Adrenal gland (tissue), 12 donors: ENCODE results near the gene HSF2BP. TPM values are rescaled to one million over a fixed set of nuclear protein-coding genes. Genes with fewer than 3 reads are reported as not detected.

Experiments
- DNase-seq, 7 donors: peaks; one replicate each; pipeline ENCODE4 v3.0.0-alpha.2; 2019 to 2020
- H3K27ac ChIP-seq, 5 donors: fragments of 200-600 bp; sonication (generic) in 4 of 5; 1 replicate in 3 of 5; 2 replicates in 2 of 5; pipeline versions ENCODE4 v1.5.1 to v1.8.0; 2016 to 2020; ENCODE audit warnings: mild to moderate bottlenecking in 1 of 5
- H3K27me3 ChIP-seq: fragments of 200-600 bp; 2 replicates; pipeline ENCODE4 v1.8.0; 2021
- H3K36me3 ChIP-seq, 2 donors: fragments of 200-600 bp; replicated peaks in 1 of 2; 1 replicate in 1 of 2; 2 replicates in 1 of 2; pipeline versions ENCODE4 v1.5.1 to v1.8.0; 2018 to 2022
- H3K4me1 ChIP-seq, 2 donors: fragments of 200-600 bp; replicated peaks in 1 of 2; 1 replicate in 1 of 2; 2 replicates in 1 of 2; pipeline versions ENCODE4 v1.5.1 to v1.8.0; 2018 to 2021
- H3K4me3 ChIP-seq, 4 donors: fragments of 200-600 bp; sonication (generic) in 3 of 4; one replicate each; pipeline ENCODE4 v1.5.1; 2016 to 2018
- H3K9me3 ChIP-seq, 3 donors: fragments of 200-600 bp; sonication (generic) in 1 of 3; replicated peaks in 1 of 3; 1 replicate in 2 of 3; 2 replicates in 1 of 3; pipeline versions ENCODE4 v1.5.1 to v1.8.0; 2016 to 2021
- POLR2A ChIP-seq, 2 donors: fragments of 450-650 bp; IDR thresholded peaks; one replicate each; pipeline ENCODE4 v1.6.1; 2017; ENCODE audit warnings: antibody characterized with exemption in 2 of 2, mild to moderate bottlenecking in 2 of 2, moderate library complexity in 1 of 2
- WGBS, 4 donors: extraction: QIAGEN DNeasy Blood & Tissue Kit in 2 of 4; methylation state at CpG; one replicate each; pipeline versions ENCODE4 v1.1.5 to v1.1.7; 2013 to 2017; 5-methylcytosine and 5-hydroxymethylcytosine counted together
- intact Hi-C, 2 donors: fragments of 100-400 bp; cut with DNase I; formaldehyde crosslinking; loops; one replicate each; pipeline versions ENCODE4 v1.14.1 to v1.15.0; 2022 to 2023
- polyA plus RNA-seq, 3 donors: library from polyadenylated mRNA; stranded (reverse); fragments of 200-250 nt in 2 of 3; fragments of 350-450 nt in 1 of 3; fragmentation: Illumina TruSeq in 1 of 3; extraction: RNeasy Lipid Tissue Mini Kit (QIAGEN cat#74804) in 1 of 3; gene quantifications; one replicate each; pipeline ENCODE4 v1.2.3, GENCODE V29; 2013 to 2014
- total RNA-seq, 9 donors: library from RNA; depleted of rRNA in 4 of 9; stranded (reverse); fragments of >200 nt in 4 of 9; fragments of 120-200 nt in 1 of 9; fragmentation: NEBNext Ultra II Directional in 1 of 9; extraction: Animal tissue kit (Norgen Biotek cat#: 25700) in 1 of 9; gene quantifications; one replicate each; pipeline versions ENCODE4 v1.1.0 to v1.2.4, GENCODE V29; 2013 to 2023
- TF ChIP-seq, protein P1 (sequence below), 6 experiments: fragments of 450-650 bp in 4 of 6; fragments of 200-600 bp in 2 of 6; sonication (generic) in 1 of 6; IDR thresholded peaks; 1 replicate in 5 of 6; 2 replicates in 1 of 6; pipeline versions ENCODE4 v1.5.1 to v1.8.0; 2016 to 2021; ENCODE audit warnings: antibody characterized with exemption in 6 of 6, mild to moderate bottlenecking in 2 of 6, moderate library complexity in 1 of 6
- donor health status: healthy with polysubstance abuse.
- donor health status: Bipolar disorder and iron deficiency.
- donor health status: DM: yes; HTN: yes; CAD: no.
- donor health status: DM: no; HTN: no; CAD: no.
- donor health status: DM: no; HTN: no; CAD: no.
- donor health status: DM: yes; HTN: yes; CAD: no.

The HSF2BP gene
- total and polyA plus RNA-seq, 12 donors, result 0.23 to 1.5 (median 0.42) TPM; not detected in 2

- Histone ChIP-seq H3K27ac (no peak overlapping the region), H3K27me3 (no peaks in the 10 kb centered on the region), H3K9me3 (no peaks in the 10 kb centered on the region), H3K4me1 (no peaks in the 10 kb centered on the region), H3K36me3 (peaks cover 0 to 83% of the 10 kb centered on the region in 2 donors), H3K4me3 (no peak overlapping the region)
- no peak for TF ChIP-seq POLR2A (IDR thresholded peaks at IDR 0.05)
- TF ChIP-seq, protein P1, sequence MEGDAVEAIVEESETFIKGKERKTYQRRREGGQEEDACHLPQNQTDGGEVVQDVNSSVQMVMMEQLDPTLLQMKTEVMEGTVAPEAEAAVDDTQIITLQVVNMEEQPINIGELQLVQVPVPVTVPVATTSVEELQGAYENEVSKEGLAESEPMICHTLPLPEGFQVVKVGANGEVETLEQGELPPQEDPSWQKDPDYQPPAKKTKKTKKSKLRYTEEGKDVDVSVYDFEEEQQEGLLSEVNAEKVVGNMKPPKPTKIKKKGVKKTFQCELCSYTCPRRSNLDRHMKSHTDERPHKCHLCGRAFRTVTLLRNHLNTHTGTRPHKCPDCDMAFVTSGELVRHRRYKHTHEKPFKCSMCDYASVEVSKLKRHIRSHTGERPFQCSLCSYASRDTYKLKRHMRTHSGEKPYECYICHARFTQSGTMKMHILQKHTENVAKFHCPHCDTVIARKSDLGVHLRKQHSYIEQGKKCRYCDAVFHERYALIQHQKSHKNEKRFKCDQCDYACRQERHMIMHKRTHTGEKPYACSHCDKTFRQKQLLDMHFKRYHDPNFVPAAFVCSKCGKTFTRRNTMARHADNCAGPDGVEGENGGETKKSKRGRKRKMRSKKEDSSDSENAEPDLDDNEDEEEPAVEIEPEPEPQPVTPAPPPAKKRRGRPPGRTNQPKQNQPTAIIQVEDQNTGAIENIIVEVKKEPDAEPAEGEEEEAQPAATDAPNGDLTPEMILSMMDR (IDR thresholded peaks at IDR 0.05), result no peak
- 90 to 92% (median 91%) methylated on average over 15 to 32 of the region's 32 CpGs for WGBS, 4 donors
- DNase-seq, result no peak
- intact Hi-C loops, result no loop called here
Observed at GRCh38 chr21:43689556-43690337, 30.5 kb upstream of the HSF2BP start.

- WGBS, 4 donors, result 97 to 100% (median 98%) methylated on average over 2 to 12 of the region's 12 CpGs
- no peaks in the 10 kb centered on the region for H3K9me3 ChIP-seq
- no peaks in the 10 kb centered on the region for H3K27me3 ChIP-seq
- no peak for DNase-seq
- H3K4me1 ChIP-seq, result no peaks in the 10 kb centered on the region
- H3K4me3 ChIP-seq, result no peak overlapping the region
- intact Hi-C loops, result no loop called here
- peaks cover 0 to 84% of the 10 kb centered on the region in 2 donors for H3K36me3 ChIP-seq
- TF ChIP-seq, protein P1 (IDR thresholded peaks at IDR 0.05), result no peak
- TF ChIP-seq POLR2A (IDR thresholded peaks at IDR 0.05), result no peak
- no peak overlapping the region for H3K27ac ChIP-seq
Observed at GRCh38 chr21:43688906-43689305, 29.6 kb upstream of the HSF2BP start.

- DNase-seq, result no peak
Observed at GRCh38 chr21:43687566-43688399, 28.5 kb upstream of the HSF2BP start.

More at GRCh38 chr21:43687566-43688399, 28.5 kb upstream of the HSF2BP start:
- intact Hi-C loops, result no loop called here
- TF ChIP-seq, protein P1 (IDR thresholded peaks at IDR 0.05), result no peak
- TF ChIP-seq POLR2A (IDR thresholded peaks at IDR 0.05), result no peak
- 87 to 94% (median 89%) methylated on average over 21 to 27 of the region's 27 CpGs for WGBS, 4 donors
- no peaks in the 10 kb centered on the region for H3K27me3 ChIP-seq
- H3K27ac ChIP-seq, result no peak overlapping the region
- no peak overlapping the region for H3K4me3 ChIP-seq
- H3K9me3 ChIP-seq, result no peaks in the 10 kb centered on the region
- H3K4me1 ChIP-seq, result no peaks in the 10 kb centered on the region
- H3K36me3 ChIP-seq, result peaks cover 0 to 89% of the 10 kb centered on the region in 2 donors
